Measurements from ENCODE around the gene TBC1D4.

GRCh38 chr13:75432811-75433244 is 49.1 kb downstream of the TBC1D4 start:
- no peak for TF ChIP-seq EZH2 (IDR thresholded peaks at IDR 0.05; ENCODE audit: low read length, missing control alignments)
- TF ChIP-seq CTCF (conservative IDR thresholded peaks at IDR 0.05 in 1 of 2, IDR thresholded peaks at IDR 0.05 in 1 of 2; ENCODE audit: low read depth in 1 of 2, low read length in 2 of 2) = no peak

Data from fibroblast of lung (primary cell).